Endothelial cell of umbilical vein (primary cell): ENCODE data around the gene INO80B. TPM values are rescaled to one million over a fixed set of nuclear protein-coding genes. Genes with fewer than 3 reads are reported as not detected.

Experiments
- BruUV-seq: library from RNA; stranded (reverse); fragments of 400-500 nt; replicated peaks from 2 replicates; lab custom pipeline; 2021; lab: Mats Ljungman, UMichigan
- CTCF ChIA-PET: fragments of 300-600, 350-600 bp; sonication (Branson Sonifier 250); formaldehyde crosslinking; loops from one replicate; lab custom pipeline; 2021; ENCODE audit warnings: antibody characterized with exemption, inconsistent platforms; lab: Charles Lee
- POLR2A ChIA-PET: fragments of 300-600, 350-600 bp; sonication (Branson Sonifier 250); formaldehyde crosslinking; loops from one replicate; lab custom pipeline; 2021; ENCODE audit warnings: antibody characterized with exemption, inconsistent platforms; lab: Charles Lee
- DNase-seq: peaks from one replicate; pipeline ENCODE4 v3.0.0-alpha.2; 2011; ENCODE audit warnings: low read depth, low spot score
- FAIRE-seq: peaks from 2 replicates; lab custom pipeline; 2011; peaks lifted over from hg19 to GRCh38; lab: Jason Lieb, UNC
- H2AFZ ChIP-seq: 2 replicates; pipeline ENCODE4 v1.6.0; 2012; ENCODE audit warnings: low read depth, low read length, control low read depth, inconsistent platforms
- H3K27ac ChIP-seq: 2 replicates; pipeline ENCODE4 v1.5.1; 2011; ENCODE audit warnings: low read depth, mild to moderate bottlenecking, control low read depth, low read length, moderate library complexity; ENCODE audit not compliant: insufficient read depth
- H3K27me3 ChIP-seq, 2 experiments: 2 replicates each; pipeline versions ENCODE4 v1.6.0 to v1.6.1; 2011; ENCODE audit warnings: low read length in 2 of 2, mixed read lengths in 1 of 2; ENCODE audit not compliant: control insufficient read depth in 2 of 2, insufficient read depth in 2 of 2
- H3K36me3 ChIP-seq, 2 experiments: 2 replicates in 1 of 2; 3 replicates in 1 of 2; pipeline ENCODE4 v1.5.1; 2011; ENCODE audit warnings: low read length in 2 of 2, mild to moderate bottlenecking in 1 of 2, moderate library complexity in 1 of 2; ENCODE audit not compliant: control insufficient read depth in 2 of 2, insufficient read depth in 2 of 2; ENCODE audit errors: extremely low read depth in 1 of 2
- H3K4me1 ChIP-seq: 3 replicates; pipeline ENCODE4 v1.5.1; 2011; ENCODE audit warnings: mild to moderate bottlenecking, low read length; ENCODE audit not compliant: control insufficient read depth, insufficient read depth; ENCODE audit errors: extremely low read depth
- H3K4me2 ChIP-seq: 2 replicates; pipeline ENCODE4 v1.6.1; 2011; ENCODE audit warnings: low read length, control low read depth, mixed read lengths; ENCODE audit not compliant: insufficient read depth
- H3K4me3 ChIP-seq, 3 experiments: fragments of 200-600 bp in 1 of 3; sonication (generic), shearing (Covaris generic) in 1 of 3; replicated peaks in 1 of 3; 2 replicates each; pipeline ENCODE4 v1.5.1; 2011 to 2016; ENCODE audit warnings: control low read depth in 3 of 3, low read length in 3 of 3, mild to moderate bottlenecking in 2 of 3, inconsistent platforms in 1 of 3, low read depth in 1 of 3, moderate library complexity in 1 of 3; ENCODE audit not compliant: insufficient read depth in 1 of 3
- H3K79me2 ChIP-seq: 2 replicates; pipeline ENCODE4 v1.6.0; 2012; ENCODE audit warnings: low read length, inconsistent platforms; ENCODE audit not compliant: control insufficient read depth, insufficient read depth
- H3K9ac ChIP-seq: replicated peaks from 2 replicates; pipeline ENCODE3; 2011; ENCODE audit warnings: low read length, control low read depth; ENCODE audit not compliant: insufficient read depth; ENCODE audit errors: extremely low read depth
- H3K9me1 ChIP-seq: replicated peaks from 3 replicates; pipeline ENCODE4 v1.6.0; 2011; ENCODE audit warnings: mild to moderate bottlenecking, low read length; ENCODE audit not compliant: control insufficient read depth, insufficient read depth; ENCODE audit errors: extremely low read depth
- H3K9me3 ChIP-seq: replicated peaks from 2 replicates; pipeline ENCODE4 v1.5.1; 2012; ENCODE audit warnings: low read length, inconsistent platforms; ENCODE audit not compliant: control insufficient read depth, insufficient read depth
- H4K20me1 ChIP-seq: replicated peaks from 2 replicates; pipeline ENCODE3; 2011; ENCODE audit warnings: mild to moderate bottlenecking, low read length; ENCODE audit not compliant: control insufficient read depth, insufficient read depth; ENCODE audit errors: extremely low read depth
- CTCF ChIP-seq, 2 donors: IDR thresholded peaks; 1 replicate in 1 of 2; 2 replicates in 1 of 2; pipeline ENCODE4 v1.5.1; 2011; ENCODE audit warnings: low read length in 2 of 2, mild to moderate bottlenecking in 2 of 2, moderate library complexity in 2 of 2, control low read depth in 1 of 2, inconsistent platforms in 1 of 2, low read depth in 1 of 2; ENCODE audit not compliant: insufficient read depth in 1 of 2; ENCODE audit errors: extremely low read depth in 1 of 2
- EZH2 ChIP-seq: IDR thresholded peaks from 2 replicates; pipeline ENCODE4 v1.6.1; 2012; ENCODE audit warnings: borderline replicate concordance, low read depth, mild to moderate bottlenecking, moderate library complexity, low read length, inconsistent platforms; ENCODE audit not compliant: severe bottlenecking
- FOS ChIP-seq: IDR thresholded peaks from 2 replicates; pipeline ENCODE4 v1.6.1; 2011; ENCODE audit warnings: mild to moderate bottlenecking, low read length, moderate library complexity, borderline replicate concordance; ENCODE audit not compliant: insufficient read depth
- GATA2 ChIP-seq: IDR thresholded peaks from 2 replicates; pipeline ENCODE4 v1.7.0; 2011; ENCODE audit warnings: low read depth, mild to moderate bottlenecking, moderate library complexity, mixed read lengths, low read length; ENCODE audit not compliant: insufficient read length, insufficient read depth
- JUN ChIP-seq: IDR thresholded peaks from 2 replicates; pipeline ENCODE4 v1.6.1; 2011; ENCODE audit warnings: borderline replicate concordance, low read depth; ENCODE audit not compliant: insufficient read length, insufficient read depth
- MAX ChIP-seq: IDR thresholded peaks from 2 replicates; pipeline ENCODE4 v1.6.1; 2011; ENCODE audit not compliant: insufficient read depth, insufficient read length
- POLR2A ChIP-seq: IDR thresholded peaks from 2 replicates; pipeline ENCODE4 v1.6.1; 2012; ENCODE audit warnings: low read depth, mild to moderate bottlenecking, control low read depth, low read length
- POLR2AphosphoS5 ChIP-seq: IDR thresholded peaks from 2 replicates; pipeline ENCODE4 v1.6.1; 2012; ENCODE audit warnings: low read depth, mild to moderate bottlenecking, control low read depth, low read length, moderate library complexity; ENCODE audit not compliant: insufficient read depth
- dilution Hi-C: fragments of 300-500 bp; cut with MboI; formaldehyde crosslinking; loops from one replicate; pipeline ENCODE4 v1.15.0; 2019; ENCODE audit warnings: low sequenced_read_pairs; ENCODE audit not compliant: extremely low pct_ligation_motif_present
- intact Hi-C: fragments of 100-400 bp; cut with micrococcal nuclease; formaldehyde crosslinking; loops from one replicate; pipeline ENCODE4 v1.10.0; 2022
- polyA plus RNA-seq, 4 experiments: library from polyadenylated mRNA; depleted of rRNA in 3 of 4; stranded (reverse) in 3 of 4; unstranded in 1 of 4; fragments of >200 nt; gene quantifications; 2 replicates each; pipeline versions ENCODE4 v1.2.1 to v1.2.3, GENCODE V29; 2011 to 2012; ENCODE audit warnings: missing spikeins in 1 of 4
- total RNA-seq: library from RNA; stranded (reverse); gene quantifications from 2 replicates; pipeline ENCODE4 v1.2.3, GENCODE V29; 2021

The INO80B gene
- total and polyA plus RNA-seq, 2 donors (not counting 3 experiments of a cell fraction or from before 2014, with no cell fraction given), result 15.1 to 24.2 TPM

- H3K4me3 ChIP-seq, result peak overlapping the region in 1 of 3 experiments; percentile 18
- dilution Hi-C loops, result no loop called here
Measured at GRCh38 chr2:74497777-74498499, 43.1 kb downstream of the INO80B start.

More at GRCh38 chr2:74497777-74498499, 43.1 kb downstream of the INO80B start:
- H3K27me3 ChIP-seq, result peaks cover 23 to 40% of the 10 kb centered on the region in 2 experiments
- POLR2A ChIA-PET, result no interaction called here
- H3K79me2 ChIP-seq, result no peaks in the 10 kb centered on the region
- FAIRE-seq (no peak), DNase-seq (no peak)
- intact Hi-C loops, result loop anchor here (1.0 to 5.0 kb wide), 2 partner anchors 15 to 34 kb away; partner anchors contain the start of gene TTC31
- no peak overlapping the region for H3K27ac ChIP-seq
- BruUV-seq, result no TSS peak
- peaks cover 0 to 1% of the 10 kb centered on the region in 2 experiments for H3K36me3 ChIP-seq
- H2AFZ ChIP-seq, result no peak overlapping the region
- CTCF ChIA-PET, result interaction anchor here (1.4 to 2.6 kb wide), 2 partner anchors 9 to 14 kb away, joined by 3 to 6 read pairs; partner anchors contain the start of genes CCDC142 and TTC31
- H3K9ac ChIP-seq, result no peak overlapping the region
- no peaks in the 10 kb centered on the region for H3K9me3 ChIP-seq
- peaks cover 31% of the 10 kb centered on the region for H3K4me1 ChIP-seq
- no peaks in the 10 kb centered on the region for H3K9me1 ChIP-seq
- no peak for TF ChIP-seq GATA2
- TF ChIP-seq CTCF (IDR thresholded peaks at IDR 0.05; ENCODE audit: extremely low read depth in 1 of 2, insufficient read depth in 1 of 2, low read depth in 1 of 2, low read length in 2 of 2), result no peak
- TF ChIP-seq EZH2, result peak; percentile 5
- no peak for TF ChIP-seq POLR2AphosphoS5
- TF ChIP-seq JUN, result no peak
- TF ChIP-seq FOS, result no peak
- no peak for TF ChIP-seq MAX
- TF ChIP-seq POLR2A, result no peak
- peak overlapping the region; percentile 50 for H3K4me2 ChIP-seq
- no peaks in the 10 kb centered on the region for H4K20me1 ChIP-seq
